H1 (cell line): ENCODE data around the gene HOXC5. TPM values are rescaled to one million over a fixed set of nuclear protein-coding genes. Genes with fewer than 3 reads are reported as not detected.
A peak's percentile ranks its signal among the peaks of the same experiment; 100 is the strongest.

Experiments
- CTCF ChIA-PET: fragments of 300-600 bp; sonication (Branson Sonifier 250); formaldehyde crosslinking; loops from one replicate; lab custom pipeline; 2021; ENCODE audit not compliant: partially characterized antibody; lab: Charles Lee
- POLR2A ChIA-PET: fragments of 300-600 bp; sonication (Branson Sonifier 250); formaldehyde crosslinking; loops from one replicate; lab custom pipeline; 2021; ENCODE audit warnings: inconsistent platforms; ENCODE audit not compliant: partially characterized antibody; lab: Charles Lee
- DNase-seq, 2 experiments: peaks; one replicate each; pipeline versions ENCODE4 v3.0.0 to v3.0.0-alpha.2; 2010 to 2022; ENCODE audit warnings: low spot score in 2 of 2, low read depth in 1 of 2, mixed read lengths in 1 of 2
- FAIRE-seq: peaks from 2 replicates; lab custom pipeline; 2011; peaks lifted over from hg19 to GRCh38; lab: Jason Lieb, UNC
- H2AFZ ChIP-seq: 2 replicates; pipeline ENCODE4 v1.8.1; 2012; ENCODE audit warnings: low read length, inconsistent platforms
- H2AK5ac ChIP-seq: 2 replicates; pipeline ENCODE4 v1.6.1; 2013; ENCODE audit warnings: low read depth, low read length
- H2BK120ac ChIP-seq: replicated peaks from 2 replicates; pipeline ENCODE3; 2013; ENCODE audit warnings: low read depth, low read length, inconsistent platforms
- H2BK12ac ChIP-seq: 2 replicates; pipeline ENCODE4 v1.6.1; 2013; ENCODE audit warnings: low read depth, low read length
- H2BK15ac ChIP-seq: 2 replicates; pipeline ENCODE4 v1.6.1; 2013; ENCODE audit warnings: low read length
- H2BK20ac ChIP-seq: 2 replicates; pipeline ENCODE4 v1.6.1; 2013; ENCODE audit warnings: low read length
- H2BK5ac ChIP-seq: 2 replicates; pipeline ENCODE4 v1.6.1; 2013; ENCODE audit warnings: low read depth, low read length
- H3K14ac ChIP-seq: 2 replicates; pipeline ENCODE4 v1.6.1; 2013; ENCODE audit warnings: inconsistent platforms; ENCODE audit not compliant: insufficient read length
- H3K18ac ChIP-seq: 2 replicates; pipeline ENCODE4 v1.6.1; 2013; ENCODE audit warnings: low read length; ENCODE audit errors: extremely low read depth
- H3K23ac ChIP-seq: 2 replicates; pipeline ENCODE4 v1.6.1; 2013; ENCODE audit warnings: inconsistent platforms; ENCODE audit not compliant: insufficient read length
- H3K23me2 ChIP-seq: 2 replicates; pipeline ENCODE4 v1.6.1; 2013; ENCODE audit warnings: low read depth, low read length
- H3K27ac ChIP-seq: 2 replicates; pipeline ENCODE4 v1.6.1; 2011; ENCODE audit warnings: low read depth, low read length, inconsistent platforms
- H3K27me3 ChIP-seq, 4 experiments: replicated peaks in 1 of 4; 1 replicate in 1 of 4; 2 replicates in 3 of 4; pipeline versions ENCODE4 v1.6.1 to v1.8.1; 2011 to 2013; ENCODE audit warnings: low read length in 3 of 4, mild to moderate bottlenecking in 3 of 4, inconsistent platforms in 2 of 4, mixed read lengths in 2 of 4, moderate library complexity in 1 of 4; ENCODE audit not compliant: control insufficient read depth in 3 of 4, insufficient read depth in 3 of 4; ENCODE audit errors: extremely low read depth in 1 of 4
- H3K36me3 ChIP-seq, 4 experiments: 2 replicates each; pipeline versions ENCODE4 v1.6.1 to v1.8.1; 2011 to 2013; ENCODE audit warnings: mild to moderate bottlenecking in 4 of 4, low read length in 3 of 4, moderate library complexity in 2 of 4, control low read depth in 1 of 4, inconsistent platforms in 1 of 4; ENCODE audit not compliant: insufficient read depth in 4 of 4, control insufficient read depth in 2 of 4
- H3K4ac ChIP-seq: replicated peaks from 2 replicates; pipeline ENCODE3; 2013; ENCODE audit warnings: low read length, low read depth, mixed read lengths, inconsistent platforms; ENCODE audit not compliant: insufficient read length
- H3K4me1 ChIP-seq, 4 experiments: replicated peaks in 1 of 4; 1 replicate in 1 of 4; 2 replicates in 3 of 4; pipeline versions ENCODE4 v1.6.1 to v1.8.1; 2011 to 2013; ENCODE audit warnings: low read length in 3 of 4, inconsistent platforms in 2 of 4, mixed read lengths in 1 of 4; ENCODE audit not compliant: insufficient read depth in 4 of 4, control insufficient read depth in 3 of 4
- H3K4me2 ChIP-seq, 2 experiments: 2 replicates each; pipeline versions ENCODE4 v1.6.1 to v1.8.1; 2011 to 2013; ENCODE audit warnings: low read depth in 2 of 2, low read length in 2 of 2, control low read depth in 1 of 2, inconsistent platforms in 1 of 2, mild to moderate bottlenecking in 1 of 2; ENCODE audit not compliant: insufficient read depth in 1 of 2
- H3K4me3 ChIP-seq, 4 experiments: fragments of 200-600, 300-600 bp in 1 of 4; sonication (generic), shearing (Covaris generic), sonication (Bioruptor Twin) in 1 of 4; 2 replicates each; pipeline versions ENCODE4 v1.5.1 to v1.8.1; 2011 to 2016; ENCODE audit warnings: low read length in 4 of 4, low read depth in 3 of 4, control low read depth in 2 of 4, inconsistent platforms in 2 of 4, mild to moderate bottlenecking in 2 of 4, mixed read lengths in 1 of 4, moderate library complexity in 1 of 4; ENCODE audit not compliant: insufficient read depth in 2 of 4; ENCODE audit errors: extremely low read depth in 1 of 4
- H3K56ac ChIP-seq: replicated peaks from 2 replicates; pipeline ENCODE3; 2013; ENCODE audit warnings: low read depth, mild to moderate bottlenecking, mixed read lengths, low read length, inconsistent platforms; ENCODE audit not compliant: insufficient read length
- H3K79me1 ChIP-seq: 2 replicates; pipeline ENCODE4 v1.6.1; 2013; ENCODE audit warnings: low read depth, low read length, control low read depth
- H3K79me2 ChIP-seq, 2 experiments: 2 replicates each; pipeline versions ENCODE4 v1.6.1 to v1.8.1; 2012 to 2013; ENCODE audit warnings: low read length in 2 of 2, mild to moderate bottlenecking in 2 of 2, inconsistent platforms in 1 of 2; ENCODE audit not compliant: insufficient read depth in 2 of 2, control insufficient read depth in 1 of 2
- H3K9ac ChIP-seq, 4 experiments: replicated peaks in 1 of 4; 1 replicate in 1 of 4; 2 replicates in 3 of 4; pipeline versions ENCODE4 v1.6.1 to v1.8.1; 2011 to 2013; ENCODE audit warnings: low read depth in 3 of 4, low read length in 3 of 4, control low read depth in 2 of 4, mild to moderate bottlenecking in 2 of 4, moderate library complexity in 2 of 4, inconsistent platforms in 1 of 4; ENCODE audit errors: extremely low read depth in 1 of 4
- H3K9me3 ChIP-seq, 2 experiments: 2 replicates each; pipeline versions ENCODE4 v1.6.1 to v1.8.1; 2012 to 2013; ENCODE audit warnings: mild to moderate bottlenecking in 2 of 2, moderate library complexity in 2 of 2, control low read depth in 1 of 2, inconsistent platforms in 1 of 2, low read depth in 1 of 2, low read length in 1 of 2, mixed read lengths in 1 of 2; ENCODE audit not compliant: insufficient read depth in 2 of 2
- H4K20me1 ChIP-seq, 2 experiments: replicated peaks in 1 of 2; 2 replicates each; pipeline versions ENCODE3 to v1.8.1; 2011 to 2013; ENCODE audit warnings: inconsistent platforms in 2 of 2, low read length in 2 of 2, mild to moderate bottlenecking in 1 of 2; ENCODE audit not compliant: insufficient read depth in 2 of 2, control insufficient read depth in 1 of 2
- H4K5ac ChIP-seq: 2 replicates; pipeline ENCODE4 v1.6.1; 2013; ENCODE audit warnings: low read length, low read depth, mixed read lengths, inconsistent platforms; ENCODE audit not compliant: insufficient read length
- H4K8ac ChIP-seq: 2 replicates; pipeline ENCODE4 v1.8.0; 2013; ENCODE audit warnings: mild to moderate bottlenecking, moderate library complexity, low read length, inconsistent platforms; ENCODE audit not compliant: insufficient read depth; ENCODE audit errors: extremely low read depth
- H4K91ac ChIP-seq: replicated peaks from 2 replicates; pipeline ENCODE3; 2013; ENCODE audit warnings: low read length, mixed read lengths, inconsistent platforms; ENCODE audit not compliant: insufficient read length
- ATF2 ChIP-seq: IDR thresholded peaks from 2 replicates; pipeline ENCODE4 v1.6.1; 2012; ENCODE audit warnings: low read length, inconsistent platforms
- RNF2 ChIP-seq: fragments of 200-900, 300-1000 bp; sonication (generic); IDR thresholded peaks from 2 replicates; pipeline ENCODE4 v1.7.1; 2016; ENCODE audit warnings: borderline replicate concordance, low read depth, mild to moderate bottlenecking, antibody characterized with exemption, low read length; ENCODE audit not compliant: poor library complexity, severe bottlenecking; ENCODE audit errors: missing control alignments
- WGBS, 2 experiments: shearing (Covaris generic) in 1 of 2; methylation state at CpG; one replicate each; pipeline versions ENCODE4 v1.1.6 to v1.1.7; 2013 to 2015; ENCODE audit warnings: low lambda C conversion rate in 2 of 2, mixed read lengths in 2 of 2, inconsistent platforms in 1 of 2, low coverage in 1 of 2, missing lambda C conversion rate in 1 of 2; ENCODE audit not compliant: insufficient replicate concordance in 2 of 2, insufficient coverage in 1 of 2, insufficient read length in 1 of 2; ENCODE audit errors: extremely low coverage in 1 of 2, missing lambda C conversion rate in 1 of 2; 5-methylcytosine and 5-hydroxymethylcytosine counted together
- polyA plus RNA-seq, 7 experiments: library from polyadenylated mRNA; depleted of rRNA in 3 of 7; stranded (reverse) in 5 of 7; unstranded in 2 of 7; fragments of >200 nt in 5 of 7; fragments of 200-250 nt in 2 of 7; gene quantifications; 1 replicate in 5 of 7; 2 replicates in 1 of 7; 4 replicates in 1 of 7; pipeline versions ENCODE4 v1.2.1 to v1.2.3, GENCODE V29; 2011 to 2013; ENCODE audit warnings: missing spikeins in 2 of 7, mixed read lengths in 2 of 7
- total RNA-seq: library from RNA; stranded (reverse); fragmentation: NEBNext Ultra II Directional; extraction: Animal tissue kit (Norgen Biotek cat#: 25700); gene quantifications from 2 replicates; pipeline ENCODE4 v1.2.1, GENCODE V29; 2021

HOXC5 gene
- total and polyA plus RNA-seq, 2 of the 8 experiments (the other 6 are each of a cell fraction or from before 2014, with no cell fraction given): not detected

GRCh38 chr12:54059668-54060067, 26.8 kb downstream of the HOXC5 start:
- Histone ChIP-seq H2BK120ac (no peak overlapping the region), H3K23me2 (no peaks in the 10 kb centered on the region; the same call in 1 of the 2 replicates), H3K79me2 (no peaks in the 10 kb centered on the region), H3K36me3 (no peaks in the 10 kb centered on the region; a peak in 1 of 8 replicates), H2AFZ (no peak overlapping the region), H3K23ac (no peak overlapping the region), H3K9ac (no peak overlapping the region), H3K27ac (no peak overlapping the region), H2BK20ac (no peak overlapping the region), H2AK5ac (no peak overlapping the region), H3K79me1 (no peaks in the 10 kb centered on the region), H3K4me1 (peaks cover 4 to 14% (median 7%) of the 10 kb centered on the region in 4 experiments), H4K20me1 (peaks cover 0 to 2% of the 10 kb centered on the region in 2 experiments), H4K8ac (no peak overlapping the region), H2BK15ac (no peak overlapping the region), H3K56ac (no peak overlapping the region), H2BK12ac (no peak overlapping the region), H3K4me3 (no peak overlapping the region), H3K9me3 (no peaks in the 10 kb centered on the region), H4K91ac (no peak overlapping the region), H2BK5ac (no peak overlapping the region), H3K27me3 (peaks cover 83 to 98% (median 95%) of the 10 kb centered on the region in 4 experiments), H3K14ac (no peak overlapping the region), H3K4ac (no peak overlapping the region), H3K18ac (peak overlapping the region; percentile 6; the same call in 1 of the 2 replicates), H3K4me2 (no peak overlapping the region; a peak in 1 of 4 replicates), H4K5ac (no peak overlapping the region)
- peak; percentile 29 for TF ChIP-seq RNF2
- TF ChIP-seq ATF2: no peak
- DNase-seq: no peak
- ChIA-PET CTCF (interaction anchor here (0.7 to 2.8 kb wide), 13 partner anchors 28 to 358 kb away, joined by 3 to 18 read pairs (median 5); partner anchors contain the start of genes HOXC10, HOXC5 and HOXC9), POLR2A (interaction anchor here (0.6 kb wide), 1 partner anchor 137 kb away, joined by 3 read pairs; no protein-coding TSS in a partner anchor)
- WGBS, 2 experiments: 30% methylated on average over 7 of the region's 7 CpGs; no CpG with 5 or more reads in 1 of the 2 experiments
- no peak for FAIRE-seq
